GM21825 (cell line): ENCODE measurements around the gene HTR1D.
"Not testable (repeated sequence)": the region's sequence is repeated elsewhere in the genome, so short reads cannot be mapped to it uniquely, and the experiment has no call there.

Experiments
- ATAC-seq: cut with Tn5 transposase; IDR thresholded peaks from one replicate; pipeline ENCODE4 v1.9.1; 2021; ENCODE audit warnings: mild to moderate bottlenecking, moderate library complexity; ENCODE audit not compliant: unreplicated experiment

HTR1D gene, protein sequence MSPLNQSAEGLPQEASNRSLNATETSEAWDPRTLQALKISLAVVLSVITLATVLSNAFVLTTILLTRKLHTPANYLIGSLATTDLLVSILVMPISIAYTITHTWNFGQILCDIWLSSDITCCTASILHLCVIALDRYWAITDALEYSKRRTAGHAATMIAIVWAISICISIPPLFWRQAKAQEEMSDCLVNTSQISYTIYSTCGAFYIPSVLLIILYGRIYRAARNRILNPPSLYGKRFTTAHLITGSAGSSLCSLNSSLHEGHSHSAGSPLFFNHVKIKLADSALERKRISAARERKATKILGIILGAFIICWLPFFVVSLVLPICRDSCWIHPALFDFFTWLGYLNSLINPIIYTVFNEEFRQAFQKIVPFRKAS

DNA sequence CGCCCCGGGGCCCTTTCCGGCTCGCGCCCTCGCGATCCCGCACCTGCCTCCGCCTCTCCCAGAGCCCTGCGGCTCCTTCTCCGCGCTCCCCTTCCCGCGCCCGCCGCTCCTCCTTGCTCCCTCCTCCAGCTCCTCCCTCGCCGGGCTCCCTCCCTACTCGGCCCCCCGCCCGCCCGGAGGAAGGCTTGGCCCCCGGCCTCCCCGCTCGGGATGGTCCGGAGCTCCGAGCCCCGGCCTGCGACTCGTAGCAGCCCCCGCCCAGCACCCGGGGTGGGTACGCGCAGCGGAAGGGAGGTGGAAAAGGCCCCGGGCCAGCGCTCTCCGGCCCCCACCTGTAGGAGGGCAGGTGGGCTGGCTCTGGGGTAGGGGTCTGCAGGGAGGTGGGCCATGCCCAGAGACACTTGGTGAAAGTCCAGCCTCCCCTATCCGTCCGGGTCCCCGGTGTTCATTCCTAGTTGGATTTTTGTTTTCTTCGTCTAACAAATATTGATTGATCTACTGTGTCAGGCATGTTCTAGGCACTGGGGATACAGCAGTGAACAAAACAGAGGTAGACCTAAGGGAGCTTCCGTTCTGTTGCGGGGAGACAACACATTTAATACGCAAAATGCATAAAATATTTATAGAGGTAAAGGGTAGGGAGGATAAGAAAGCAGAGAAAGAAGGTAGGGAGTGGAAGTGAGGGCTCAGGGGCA is at the start of gene HTR1D:
HTR1D (minus strand) TSS at position 82 of the 695 bp plus-strand sequence. CDS start 23,283 bp downstream, outside the sequence.
- ATAC-seq = no peak

DNA sequence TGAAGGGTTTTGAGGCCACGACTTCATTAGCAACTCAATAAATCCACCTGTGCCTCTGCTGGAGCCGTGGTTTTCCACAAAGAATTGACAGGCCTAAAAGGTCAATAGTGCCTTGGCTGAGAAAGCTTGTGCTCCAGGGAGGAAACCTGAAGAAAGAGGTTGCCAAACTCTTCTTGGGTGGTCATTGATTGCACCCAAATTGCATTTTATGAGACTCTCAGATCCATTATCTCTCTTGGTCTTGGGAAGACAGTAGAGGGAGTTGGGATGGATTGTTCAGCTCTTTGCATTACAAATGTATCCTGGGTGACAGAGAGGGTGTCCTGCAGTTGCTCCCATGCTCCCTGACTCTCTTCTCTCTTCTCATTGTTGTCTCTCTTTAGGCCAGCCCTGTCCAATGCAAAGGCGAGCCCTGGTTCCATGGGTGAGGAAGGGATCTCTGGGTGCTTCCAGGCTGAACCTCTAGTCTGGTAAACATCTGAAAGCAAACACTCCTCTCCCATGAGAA is 46.1 kb upstream of the HTR1D start:
- no peak for ATAC-seq

DNA sequence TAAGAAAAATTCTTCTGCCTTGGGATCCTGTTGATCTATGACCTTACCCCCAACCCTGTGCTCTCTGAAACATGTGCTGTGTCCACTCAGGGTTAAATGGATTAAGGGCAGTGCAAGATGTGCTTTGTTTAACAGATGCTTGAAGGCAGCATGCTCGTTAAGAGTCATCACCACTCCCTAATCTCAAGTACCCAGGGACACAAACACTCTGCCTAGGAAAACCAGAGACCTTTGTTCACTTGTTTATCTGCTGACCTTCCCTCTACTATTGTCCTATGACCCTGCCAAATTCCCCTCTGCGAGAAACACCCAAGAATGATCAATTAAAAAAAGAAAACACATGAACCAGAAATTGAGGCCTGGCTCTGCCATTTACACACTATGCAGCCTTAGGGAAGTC is 40.8 kb upstream of the HTR1D start:
- ATAC-seq = not testable (repeated sequence)

DNA sequence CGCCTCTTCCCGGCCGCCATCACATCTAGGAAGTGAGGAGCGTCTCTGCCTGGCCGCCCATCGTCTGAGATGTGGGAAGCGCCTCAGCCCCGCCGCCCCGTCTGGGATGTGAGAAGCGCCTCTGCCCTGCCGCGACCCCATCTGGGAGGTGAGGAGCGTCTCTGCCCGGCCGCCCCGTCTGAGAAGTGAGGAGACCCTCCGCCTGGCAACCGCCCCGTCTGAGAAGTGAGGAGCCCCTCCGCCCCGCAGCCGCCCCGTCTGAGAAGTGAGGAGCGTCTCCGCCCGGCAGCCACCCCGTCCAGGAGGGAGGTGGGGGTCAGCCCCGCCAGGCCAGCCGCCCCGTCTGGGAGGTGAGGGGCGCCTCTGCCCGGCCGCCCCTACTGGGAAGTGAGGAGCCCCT is 40.1 kb upstream of the HTR1D start:
- not testable (repeated sequence) for ATAC-seq

DNA sequence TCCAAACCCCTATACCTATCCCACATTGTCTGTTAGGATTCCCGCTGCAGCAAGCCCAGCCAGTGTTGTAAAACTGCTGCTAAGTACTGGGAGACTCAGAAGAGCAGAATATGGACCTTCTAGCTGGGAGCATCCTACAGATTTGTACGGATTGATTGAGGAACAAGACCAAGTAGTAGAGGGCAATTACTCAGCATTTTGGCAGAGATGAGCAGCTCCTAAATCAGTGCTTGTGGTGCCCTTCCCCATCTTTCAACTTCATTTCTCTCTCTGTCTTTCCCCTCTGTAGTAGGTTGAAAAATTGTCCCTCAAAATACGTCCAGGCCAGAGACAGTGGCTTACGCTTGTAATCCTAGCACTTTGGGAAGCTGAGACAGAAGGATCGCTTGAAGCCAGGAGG is 37.3 kb upstream of the HTR1D start:
- ATAC-seq = no peak

DNA sequence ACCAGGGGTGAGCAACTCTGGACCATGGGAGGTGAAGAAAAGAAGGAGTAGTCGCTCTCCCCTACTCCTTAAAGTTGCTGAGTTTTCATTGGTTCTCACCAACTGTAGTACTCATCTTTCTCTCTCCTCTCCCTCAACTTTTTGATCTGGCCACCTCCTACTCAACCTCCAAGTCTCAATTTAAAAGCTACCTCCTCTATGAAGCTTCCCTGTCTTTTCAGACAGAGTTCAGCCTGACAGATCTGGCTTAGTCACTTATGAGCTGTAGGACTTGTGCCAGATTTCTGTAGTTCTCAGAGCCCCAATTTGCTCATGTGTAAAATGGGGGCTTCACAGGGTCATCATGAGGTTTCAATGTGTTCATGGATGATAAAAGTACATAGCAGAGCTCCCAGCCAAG is 34.5 kb upstream of the HTR1D start:
- ATAC-seq = no peak

DNA sequence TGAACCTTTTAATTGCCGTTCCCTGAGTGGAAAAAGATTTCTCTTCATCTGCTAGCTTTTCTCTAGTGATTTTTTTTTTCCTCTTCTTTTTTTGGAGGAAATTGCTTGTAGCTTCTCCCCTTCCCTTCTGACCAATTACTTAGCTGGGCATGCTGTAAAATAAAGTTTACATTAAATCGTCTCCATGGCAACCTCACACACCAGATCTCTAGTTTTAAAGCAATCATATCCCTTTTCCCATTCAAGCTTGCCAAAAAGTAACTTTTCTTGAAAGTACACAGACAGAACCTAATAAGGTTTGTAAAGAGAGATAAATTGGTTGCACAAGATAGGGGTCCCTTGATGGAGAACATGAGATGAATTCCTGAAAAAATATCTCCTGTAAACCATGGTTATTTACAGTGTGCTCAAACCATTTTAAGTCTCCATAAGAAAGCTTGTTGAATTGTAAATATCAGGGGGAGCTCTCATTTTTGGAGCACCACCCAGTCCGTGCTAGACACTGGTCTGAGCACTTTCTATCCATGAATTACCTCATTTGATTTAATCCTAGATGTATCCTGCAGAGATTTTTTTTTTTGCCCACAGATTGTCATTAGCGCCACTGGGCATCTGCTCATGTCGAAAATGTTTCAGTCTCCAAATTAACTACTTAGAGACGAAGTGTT is 32.6 kb upstream of the HTR1D start:
- ATAC-seq = no peak

DNA sequence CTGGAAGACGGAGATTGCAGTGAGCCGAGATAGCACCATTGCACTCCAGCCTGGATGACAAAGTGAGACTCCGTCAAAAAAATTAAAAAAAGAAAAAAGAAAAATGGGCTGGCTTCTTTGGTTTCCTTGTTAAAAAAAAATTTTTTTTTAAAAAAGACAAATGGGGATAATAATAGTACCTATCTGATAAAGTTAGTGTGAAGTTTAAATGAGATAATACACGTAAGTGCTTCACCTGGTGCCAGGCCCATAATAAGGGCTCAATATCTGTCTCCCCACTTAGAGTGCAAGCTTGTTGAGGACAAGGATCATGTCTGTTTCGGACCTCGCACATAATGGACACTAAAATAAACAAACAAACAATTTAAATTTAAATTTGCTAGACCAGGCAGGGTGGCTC is 30.0 kb upstream of the HTR1D start:
- ATAC-seq = no peak

DNA sequence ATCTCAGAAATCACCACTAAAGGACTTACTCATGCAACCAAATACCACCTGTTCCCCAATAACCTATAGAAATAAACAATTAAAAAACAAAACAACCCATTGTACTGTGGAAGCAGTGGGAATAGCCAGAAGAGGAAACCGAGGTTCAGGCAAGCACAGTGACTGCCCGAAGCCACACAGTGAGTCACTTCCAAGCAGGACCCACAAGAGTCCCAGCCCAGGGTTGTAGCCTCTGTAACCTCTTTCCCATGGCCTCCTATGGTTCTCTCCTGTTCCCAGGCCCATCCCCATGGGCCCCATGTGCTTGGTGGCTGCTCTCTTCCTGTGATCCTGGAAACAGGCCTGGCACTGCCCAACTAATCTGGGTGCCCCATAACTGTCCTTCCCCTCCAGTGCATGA is 29.0 kb upstream of the HTR1D start:
- no peak for ATAC-seq

DNA sequence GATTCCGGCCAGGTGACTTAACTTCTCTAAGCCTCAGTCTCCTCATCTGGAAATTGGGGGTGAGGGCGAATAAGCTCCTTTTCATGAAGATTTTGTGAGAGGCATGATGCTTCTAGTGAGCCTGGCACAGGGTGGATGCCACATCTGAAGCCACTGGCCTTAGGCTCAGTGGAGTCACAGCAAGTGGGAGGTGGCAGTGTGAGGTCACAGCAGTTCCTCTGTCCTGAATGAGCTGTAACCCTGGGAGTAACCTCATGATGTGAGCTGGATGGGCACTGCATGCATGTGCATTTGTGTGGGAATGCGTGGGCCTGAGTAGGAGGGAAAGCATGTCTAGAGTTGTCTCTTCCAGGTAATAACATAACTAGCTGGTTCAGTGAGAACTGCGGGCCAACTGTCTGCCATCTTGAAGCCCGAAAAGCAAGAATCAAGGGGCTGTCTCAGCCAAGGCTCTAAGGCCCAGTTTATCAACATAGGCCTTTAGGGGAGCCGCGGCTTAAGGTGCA is 27.0 kb upstream of the HTR1D start:
- ATAC-seq = no peak

DNA sequence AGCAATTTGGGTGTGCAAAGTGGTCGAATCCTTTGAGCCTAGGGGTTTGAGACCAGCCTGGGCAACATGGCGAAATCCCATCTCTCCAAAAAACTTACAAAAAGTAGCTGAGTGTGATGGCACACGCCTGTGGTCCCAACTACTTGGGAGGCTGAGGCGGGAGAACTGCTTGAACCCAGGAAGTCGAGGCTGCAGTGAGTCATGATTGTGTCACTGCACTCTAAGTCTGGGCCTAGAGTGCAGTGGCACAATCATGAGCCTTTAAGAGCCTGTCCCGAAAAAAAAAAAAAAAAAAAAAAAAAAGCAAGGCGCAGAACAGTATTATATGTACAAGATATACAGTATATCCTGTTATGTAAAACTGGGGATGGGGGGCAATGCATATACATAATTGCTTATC is 25.1 kb upstream of the HTR1D start:
- no peak for ATAC-seq

DNA sequence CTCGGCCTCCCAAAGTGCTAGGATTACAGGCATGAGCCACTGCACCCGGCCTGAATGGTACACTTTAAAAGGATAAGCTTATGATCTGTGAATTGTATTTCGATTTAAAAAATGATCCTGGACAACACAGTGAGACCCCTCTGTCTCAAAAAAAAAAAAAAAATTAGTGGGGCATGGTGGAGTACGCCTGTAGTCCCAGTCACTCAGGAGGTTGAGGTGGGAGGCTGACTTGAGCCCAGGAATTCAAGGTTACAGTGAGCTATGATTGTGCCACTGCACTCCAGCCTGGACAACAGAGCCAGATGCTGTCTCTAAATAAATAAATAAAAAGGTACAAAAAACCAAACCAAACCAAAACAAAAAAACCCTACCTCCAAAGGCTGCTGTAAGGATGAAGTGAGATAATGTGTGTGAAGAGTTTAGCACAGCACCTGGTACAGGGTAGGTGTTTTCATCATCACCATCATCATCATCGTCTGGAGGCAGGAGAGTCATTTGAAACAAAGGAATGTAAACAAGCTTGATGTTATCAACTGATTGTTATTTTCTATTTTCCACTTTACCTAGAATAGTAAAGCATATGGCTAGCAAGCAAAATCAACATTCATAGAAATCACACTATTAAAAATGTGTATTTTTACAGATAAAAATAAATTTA is 22.5 kb upstream of the HTR1D start:
- ATAC-seq = no peak

DNA sequence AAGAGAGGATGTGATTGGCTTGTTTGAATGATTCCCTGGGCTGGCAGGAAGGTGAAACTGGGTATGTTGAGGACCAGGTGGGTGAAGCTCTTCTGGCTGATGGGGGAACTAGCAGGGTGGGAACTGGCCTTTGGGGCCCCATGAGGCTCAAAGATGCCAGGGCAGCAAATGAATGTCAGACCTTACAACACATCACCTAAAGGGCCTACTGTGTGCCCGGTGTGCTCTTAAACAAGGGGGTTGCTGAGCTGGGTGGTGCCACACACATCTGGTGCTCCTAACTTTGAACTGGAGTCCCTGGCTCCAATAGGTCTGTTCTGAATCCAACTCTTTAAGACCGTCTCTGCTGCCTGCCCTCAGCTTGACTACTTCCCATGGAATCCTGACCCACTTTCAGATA is 21.3 kb upstream of the HTR1D start:
- no peak for ATAC-seq

DNA sequence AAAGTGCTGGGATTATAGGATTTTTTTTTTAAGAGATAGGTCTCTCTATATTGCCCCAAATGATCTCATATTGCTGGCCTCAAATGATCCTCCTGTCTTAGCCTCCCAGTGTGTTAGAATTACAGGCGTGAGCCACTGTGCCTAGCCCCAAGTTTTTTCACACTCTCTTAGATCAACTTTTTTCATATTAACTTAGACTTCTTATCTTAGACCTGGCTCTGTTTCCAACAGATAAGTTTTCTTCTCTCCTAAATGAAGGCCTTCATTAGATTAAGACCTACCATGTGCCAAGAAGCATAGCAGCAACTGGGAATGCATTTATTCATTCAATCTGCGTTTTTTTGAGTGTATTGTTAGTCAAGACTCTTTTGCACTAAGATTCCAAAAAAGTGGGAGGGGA is 20.2 kb upstream of the HTR1D start:
- ATAC-seq = no peak

DNA sequence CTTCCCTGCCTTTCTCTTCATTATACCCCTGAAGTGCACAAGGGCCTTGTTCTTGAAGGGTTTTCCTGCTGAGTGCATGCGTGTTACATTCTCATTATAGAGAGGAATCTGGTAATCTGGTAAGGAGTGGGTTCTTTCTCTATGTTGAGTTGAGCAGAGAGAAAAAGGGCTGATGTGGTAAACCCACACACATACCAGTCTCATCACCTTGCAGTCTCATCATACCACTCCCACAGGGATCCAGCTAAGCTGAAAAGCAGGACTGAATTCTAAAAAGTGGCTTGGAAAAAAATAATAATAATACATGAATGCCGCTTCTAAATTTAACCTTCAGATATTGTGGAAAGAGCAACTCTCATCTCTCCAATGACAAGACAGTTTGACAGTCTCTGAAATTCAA is 10.5 kb upstream of the HTR1D start:
- ATAC-seq = no peak

DNA sequence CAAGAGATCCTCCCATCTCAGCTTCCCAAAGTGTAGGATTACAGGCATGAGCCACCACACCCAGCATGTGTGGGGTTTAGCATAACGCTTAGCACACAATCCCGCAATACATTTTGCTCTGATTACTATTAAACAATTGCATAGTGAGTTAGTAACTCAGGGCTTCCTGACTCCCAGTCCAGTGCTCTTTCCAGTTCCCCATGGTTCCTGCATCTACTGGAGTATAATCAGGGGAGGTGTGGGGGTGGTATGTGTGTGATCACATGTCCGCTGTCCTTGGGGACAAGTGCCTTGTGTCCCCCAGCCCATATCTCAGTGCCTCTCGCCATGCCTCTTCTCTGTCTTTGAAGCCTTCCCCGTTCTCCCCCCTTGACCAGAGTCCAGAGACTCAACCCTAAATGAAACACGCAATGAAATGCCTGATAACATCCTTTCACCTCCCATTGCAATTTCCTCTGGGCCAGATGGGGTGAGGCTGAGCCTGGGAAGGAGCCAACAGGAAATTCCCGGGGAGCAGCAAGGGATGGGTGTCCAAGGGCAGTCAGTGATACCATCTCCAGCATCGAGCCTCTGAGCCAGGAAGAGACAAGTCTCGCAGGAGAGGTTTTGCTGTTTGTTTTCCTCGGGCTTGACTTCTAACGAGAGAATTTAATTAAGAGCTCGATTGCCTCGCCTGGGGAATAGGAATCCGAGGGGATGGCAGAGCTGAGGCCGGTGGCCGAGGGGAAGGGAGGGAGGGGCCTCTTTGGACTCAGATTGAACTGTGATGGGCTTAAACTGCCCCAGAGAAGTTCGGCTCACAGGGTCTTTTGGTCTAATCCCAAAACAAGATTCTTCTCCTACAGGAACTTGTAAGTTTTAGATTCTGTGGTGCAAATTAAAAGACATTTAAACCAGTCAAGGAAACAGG is 7.7 kb upstream of the HTR1D start:
- ATAC-seq = no peak

DNA sequence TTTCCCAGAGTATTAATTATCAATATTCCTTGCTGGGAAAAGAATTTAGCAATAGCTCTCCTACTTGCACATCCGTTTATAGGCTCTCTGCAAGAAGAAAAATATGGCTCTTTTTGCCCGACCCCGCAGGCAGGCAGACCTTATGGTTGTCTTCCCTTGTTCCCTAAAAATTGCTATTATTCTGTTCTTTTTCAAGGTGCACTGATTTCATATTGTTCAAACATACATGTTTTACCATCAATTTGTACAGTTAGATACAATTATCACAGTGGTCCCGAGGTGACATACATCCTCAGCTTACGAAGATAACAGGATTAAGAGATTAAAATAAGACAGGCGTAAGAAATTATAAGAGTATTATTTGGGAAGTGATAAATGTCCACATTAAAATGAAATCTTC is 6.7 kb upstream of the HTR1D start:
- ATAC-seq = not testable (repeated sequence)

DNA sequence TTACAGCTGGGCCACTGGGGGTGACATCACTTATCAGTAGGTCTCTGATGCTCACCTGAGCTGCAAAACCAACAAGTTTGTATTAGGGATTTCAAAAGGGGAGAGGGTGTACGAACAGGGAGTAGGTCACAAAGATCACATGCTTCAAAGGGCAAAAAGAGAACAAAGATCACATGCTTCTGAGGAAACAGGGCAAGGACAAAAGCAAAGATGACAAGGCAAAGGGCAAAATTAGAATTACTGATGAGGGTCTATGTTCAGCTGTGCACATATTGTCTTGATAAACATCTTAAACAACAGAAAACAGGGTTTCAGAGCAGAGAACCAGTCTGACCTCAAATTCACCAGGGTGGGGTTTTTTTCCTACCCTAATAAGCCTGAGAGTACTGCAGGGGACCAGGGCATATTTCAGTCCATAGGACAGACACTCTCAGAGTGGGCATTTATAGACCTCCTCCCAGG is 6.2 kb upstream of the HTR1D start:
- not testable (repeated sequence) for ATAC-seq

DNA sequence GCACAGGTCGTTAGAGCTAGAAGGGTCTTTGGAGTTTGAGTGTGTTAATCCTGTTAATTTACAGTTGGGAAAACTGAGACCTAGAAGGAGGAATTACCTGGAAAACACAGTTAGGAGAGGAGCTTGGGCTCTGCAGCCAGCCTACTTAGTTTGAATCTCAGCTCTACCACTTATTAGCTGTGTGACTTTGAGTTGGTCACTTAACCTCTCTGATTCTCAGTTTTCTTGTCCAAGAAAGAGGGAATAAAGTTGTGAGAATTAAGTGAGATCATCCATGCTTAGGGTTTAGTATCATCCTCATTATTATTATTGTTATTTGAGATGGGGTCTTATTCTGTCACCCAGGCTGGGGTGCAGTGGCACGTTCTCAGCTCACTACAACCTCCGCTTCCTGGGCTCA is 5.4 kb upstream of the HTR1D start:
- ATAC-seq = no peak

DNA sequence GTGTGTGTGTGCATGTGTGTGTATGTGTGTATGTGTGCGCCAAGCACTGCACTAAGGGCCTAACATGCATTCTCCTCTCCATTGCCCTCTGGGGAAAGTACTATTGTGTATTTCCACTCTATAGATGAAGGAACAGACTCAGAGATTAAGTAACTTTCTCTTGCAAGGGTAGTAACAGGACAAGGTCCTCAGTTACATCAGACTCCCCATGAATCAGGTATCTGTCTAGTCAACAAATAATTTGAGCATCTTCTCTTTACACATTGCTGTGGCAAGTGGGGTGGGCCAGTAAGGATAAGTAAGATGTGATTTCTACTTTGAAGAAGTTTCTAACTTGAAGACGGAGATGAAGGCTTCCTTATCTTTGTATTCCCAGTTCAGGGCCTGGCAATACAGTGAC is 5.0 kb upstream of the HTR1D start:
- ATAC-seq = no peak
